GM12878 (cell line): ENCODE data around the gene TMEM181. TPM values are rescaled to one million over a fixed set of nuclear protein-coding genes. Genes with fewer than 3 reads are reported as not detected.
"Not testable (repeated sequence)": the region's sequence is repeated elsewhere in the genome, so short reads cannot be mapped to it uniquely, and the experiment has no call there.

Experiments used
- ATAC-seq: fragments of 200-7000 bp; cut with Tn5 transposase; 3 replicates; pipeline ENCODE4 v1.9.1; 2020; ENCODE audit warnings: mild to moderate bottlenecking, moderate library complexity
- BruUV-seq: library from RNA; stranded (reverse); fragments of 400-500 nt; replicated peaks from 2 replicates; lab custom pipeline; 2021; lab: Mats Ljungman, UMichigan
- CTCF ChIA-PET: fragments of 300-600 bp; sonication (Branson Sonifier 250); formaldehyde crosslinking; extraction: SDS; loops from one replicate; lab custom pipeline; 2021; ENCODE audit warnings: inconsistent platforms; lab: Yijun Ruan, JAX
- POLR2A ChIA-PET: fragments of 350-600 bp; formaldehyde crosslinking; extraction: SDS; loops from one replicate; lab custom pipeline; 2021; ENCODE audit warnings: inconsistent platforms; lab: Charles Lee
- RAD21 ChIA-PET: fragments of 300-600 bp; sonication (Branson Sonifier 250); formaldehyde crosslinking; loops from one replicate; lab custom pipeline; 2023; ENCODE audit warnings: antibody characterized with exemption; ENCODE audit not compliant: unreplicated experiment; lab: Charles Lee
- SMC1A ChIA-PET: fragments of 300-600 bp; sonication (Branson Sonifier 250); formaldehyde crosslinking; loops from one replicate; lab custom pipeline; 2023; ENCODE audit not compliant: unreplicated experiment, uncharacterized antibody; lab: Charles Lee
- DNase-seq: peaks from one replicate; pipeline ENCODE4 v3.0.0-alpha.2; 2011; ENCODE audit warnings: low read depth, low spot score
- FAIRE-seq: peaks from 3 replicates; lab custom pipeline; 2011; peaks lifted over from hg19 to GRCh38; lab: Jason Lieb, UNC
- H2AFZ ChIP-seq: 2 replicates; pipeline ENCODE4 v1.6.0; 2011; ENCODE audit warnings: low read depth, low read length, control low read depth; ENCODE audit not compliant: control insufficient read depth
- H3K27ac ChIP-seq: 2 replicates; pipeline ENCODE4 v1.5.1; 2011; ENCODE audit warnings: control low read depth; ENCODE audit not compliant: control insufficient read depth, insufficient read depth
- H3K27me3 ChIP-seq, 2 experiments: replicated peaks in 1 of 2; 2 replicates each; pipeline versions ENCODE4 v1.6.0 to v1.6.1; 2011; ENCODE audit warnings: low read length in 1 of 2; ENCODE audit not compliant: control insufficient read depth in 2 of 2, insufficient read depth in 2 of 2
- H3K36me3 ChIP-seq, 2 experiments: 2 replicates each; pipeline ENCODE4 v1.5.1; 2011; ENCODE audit warnings: low read length in 1 of 2; ENCODE audit not compliant: control insufficient read depth in 2 of 2, insufficient read depth in 2 of 2
- H3K4me1 ChIP-seq: 2 replicates; pipeline ENCODE4 v1.6.1; 2011; ENCODE audit warnings: mild to moderate bottlenecking, low read length, moderate library complexity, mixed read lengths; ENCODE audit not compliant: control insufficient read depth, insufficient read depth
- H3K4me2 ChIP-seq: 2 replicates; pipeline ENCODE4 v1.6.0; 2011; ENCODE audit warnings: control low read depth; ENCODE audit not compliant: control insufficient read depth, insufficient read depth
- H3K4me3 ChIP-seq: fragments of 200-600 bp; sonication (generic); 2 replicates; pipeline ENCODE4 v1.5.1; 2016
- H3K79me2 ChIP-seq: 2 replicates; pipeline ENCODE4 v1.6.0; 2011; ENCODE audit warnings: low read length; ENCODE audit not compliant: control insufficient read depth, insufficient read depth
- H3K9ac ChIP-seq: 2 replicates; pipeline ENCODE4 v1.8.0; 2011; ENCODE audit warnings: low read length, control low read depth, mixed read lengths; ENCODE audit not compliant: control insufficient read depth, insufficient read depth
- H3K9me3 ChIP-seq: replicated peaks from 3 replicates; pipeline ENCODE4 v1.5.1; 2011; ENCODE audit warnings: mild to moderate bottlenecking, low read length; ENCODE audit not compliant: control insufficient read depth, insufficient read depth
- H4K20me1 ChIP-seq: 2 replicates; pipeline ENCODE4 v1.6.0; 2011; ENCODE audit not compliant: control insufficient read depth, insufficient read depth
- JUND ChIP-seq: IDR thresholded peaks from 2 replicates; pipeline ENCODE4 v1.6.1; 2012; ENCODE audit warnings: low read depth, mild to moderate bottlenecking, low read length, improper control_type of control experiment, moderate library complexity
- NBN ChIP-seq: fragments of 450-650 bp; IDR thresholded peaks from 2 replicates; pipeline ENCODE4 v1.6.1; 2016
- NR2C1 ChIP-seq: fragments of 450-650 bp; IDR thresholded peaks from 2 replicates; pipeline ENCODE4 v1.6.1; 2017; ENCODE audit warnings: antibody characterized with exemption, mild to moderate bottlenecking, moderate library complexity
- POLR2AphosphoS2 ChIP-seq: IDR thresholded peaks from 2 replicates; pipeline ENCODE4 v1.6.1; 2011; ENCODE audit warnings: low read depth, mild to moderate bottlenecking, low read length, improper control_type of control experiment, moderate library complexity
- SMAD1 ChIP-seq: fragments of 450-650 bp; IDR thresholded peaks from 2 replicates; pipeline ENCODE4 v1.6.1; 2018; ENCODE audit warnings: mild to moderate bottlenecking, low read depth; ENCODE audit not compliant: partially characterized antibody
- ZNF622 ChIP-seq: fragments of 450-650 bp; IDR thresholded peaks from 2 replicates; pipeline ENCODE4 v1.6.1; 2017; ENCODE audit warnings: mild to moderate bottlenecking, inconsistent platforms
- WGBS: methylation state at CpG from one replicate; pipeline ENCODE4 v1.1.6; 2016; ENCODE audit warnings: low lambda C conversion rate; ENCODE audit not compliant: insufficient replicate concordance, insufficient coverage; ENCODE audit errors: missing lambda C conversion rate; 5-methylcytosine and 5-hydroxymethylcytosine counted together
- in situ Hi-C: fragments of 300-500 bp; cut with MboI; formaldehyde crosslinking; loops from 9 replicates; pipeline ENCODE4 v1.14.3; 2018; ENCODE audit warnings: mixed read lengths
- intact Hi-C: fragments of 100-400 bp; cut with micrococcal nuclease; formaldehyde crosslinking; loops from one replicate; pipeline ENCODE4 v1.14.2; 2022; ENCODE audit not compliant: unreplicated experiment
- polyA plus RNA-seq, 11 experiments: library from polyadenylated mRNA; depleted of rRNA in 4 of 11; unstranded in 6 of 11; stranded (reverse) in 5 of 11; fragments of >200 nt; fragmentation: Nextera tagmentation in 4 of 11; fragmentation: Illumina TruSeq in 1 of 11; extraction: Ambion mirVana in 4 of 11; extraction: Trizol in 1 of 11; gene quantifications; 1 replicate in 1 of 11; 2 replicates in 10 of 11; pipeline versions ENCODE4 v1.2.1 to v1.2.3, GENCODE V29; 2011 to 2016; ENCODE audit warnings: inconsistent platforms in 2 of 11, missing spikeins in 2 of 11, low read depth in 1 of 11
- total RNA-seq, 4 experiments: library from RNA; depleted of rRNA in 3 of 4; stranded (reverse); fragments of >200 nt in 3 of 4; fragmentation: Illumina TruSeq in 1 of 4; extraction: Trizol in 1 of 4; gene quantifications; 2 replicates each; pipeline versions ENCODE4 v1.2.1 to v1.2.3, GENCODE V29; 2013 to 2021
- TF ChIP-seq, protein P1 (sequence below): fragments of 450-650 bp; IDR thresholded peaks from 2 replicates; pipeline ENCODE4 v1.6.1; 2018; ENCODE audit warnings: borderline replicate concordance, mild to moderate bottlenecking; ENCODE audit not compliant: partially characterized antibody
- TF ChIP-seq, protein P2 (sequence below): fragments of 450-650 bp; IDR thresholded peaks from 2 replicates; pipeline ENCODE4 v1.6.1; 2016; ENCODE audit warnings: mild to moderate bottlenecking

TMEM181 gene
- total and polyA plus RNA-seq, 10 of the 15 experiments (the other 5 are each of a cell fraction or from before 2014, with no cell fraction given), result 1.5 to 7.9 (median 5.2) TPM

DNA sequence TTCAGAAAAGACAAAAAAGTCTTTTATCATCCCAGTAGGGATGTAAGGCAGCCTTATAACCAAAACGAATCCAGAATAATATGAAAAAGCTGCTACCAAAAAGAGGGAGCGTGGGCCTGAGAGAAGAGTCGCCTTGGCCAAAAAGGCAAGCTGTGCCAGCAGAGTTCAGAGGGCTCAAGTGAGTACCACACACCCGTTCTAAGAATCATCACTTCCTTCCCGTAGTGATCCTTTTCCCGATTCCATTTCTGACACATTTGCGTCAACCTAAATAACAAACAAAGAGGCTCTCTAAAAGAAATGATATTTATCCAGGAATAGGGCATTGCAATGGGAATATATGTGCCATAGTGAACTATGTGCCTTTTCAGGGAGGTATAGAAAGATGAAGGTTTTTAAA lies 3.8 kb upstream of the TMEM181 start (continued):
- TF ChIP-seq ZNF622 (no peak), SMAD1 (no peak), POLR2AphosphoS2 (no peak), NR2C1 (no peak), NBN (no peak), JUND (no peak)
- TF ChIP-seq, protein P1, sequence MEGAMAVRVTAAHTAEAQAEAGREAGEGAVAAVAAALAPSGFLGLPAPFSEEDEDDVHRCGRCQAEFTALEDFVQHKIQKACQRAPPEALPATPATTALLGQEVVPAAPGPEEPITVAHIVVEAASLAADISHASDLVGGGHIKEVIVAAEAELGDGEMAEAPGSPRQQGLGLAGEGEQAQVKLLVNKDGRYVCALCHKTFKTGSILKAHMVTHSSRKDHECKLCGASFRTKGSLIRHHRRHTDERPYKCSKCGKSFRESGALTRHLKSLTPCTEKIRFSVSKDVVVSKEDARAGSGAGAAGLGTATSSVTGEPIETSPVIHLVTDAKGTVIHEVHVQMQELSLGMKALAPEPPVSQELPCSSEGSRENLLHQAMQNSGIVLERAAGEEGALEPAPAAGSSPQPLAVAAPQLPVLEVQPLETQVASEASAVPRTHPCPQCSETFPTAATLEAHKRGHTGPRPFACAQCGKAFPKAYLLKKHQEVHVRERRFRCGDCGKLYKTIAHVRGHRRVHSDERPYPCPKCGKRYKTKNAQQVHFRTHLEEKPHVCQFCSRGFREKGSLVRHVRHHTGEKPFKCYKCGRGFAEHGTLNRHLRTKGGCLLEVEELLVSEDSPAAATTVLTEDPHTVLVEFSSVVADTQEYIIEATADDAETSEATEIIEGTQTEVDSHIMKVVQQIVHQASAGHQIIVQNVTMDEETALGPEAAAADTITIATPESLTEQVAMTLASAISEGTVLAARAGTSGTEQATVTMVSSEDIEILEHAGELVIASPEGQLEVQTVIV, result no peak
- TF ChIP-seq, protein P2, sequence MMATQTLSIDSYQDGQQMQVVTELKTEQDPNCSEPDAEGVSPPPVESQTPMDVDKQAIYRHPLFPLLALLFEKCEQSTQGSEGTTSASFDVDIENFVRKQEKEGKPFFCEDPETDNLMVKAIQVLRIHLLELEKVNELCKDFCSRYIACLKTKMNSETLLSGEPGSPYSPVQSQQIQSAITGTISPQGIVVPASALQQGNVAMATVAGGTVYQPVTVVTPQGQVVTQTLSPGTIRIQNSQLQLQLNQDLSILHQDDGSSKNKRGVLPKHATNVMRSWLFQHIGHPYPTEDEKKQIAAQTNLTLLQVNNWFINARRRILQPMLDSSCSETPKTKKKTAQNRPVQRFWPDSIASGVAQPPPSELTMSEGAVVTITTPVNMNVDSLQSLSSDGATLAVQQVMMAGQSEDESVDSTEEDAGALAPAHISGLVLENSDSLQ, result no peak

DNA sequence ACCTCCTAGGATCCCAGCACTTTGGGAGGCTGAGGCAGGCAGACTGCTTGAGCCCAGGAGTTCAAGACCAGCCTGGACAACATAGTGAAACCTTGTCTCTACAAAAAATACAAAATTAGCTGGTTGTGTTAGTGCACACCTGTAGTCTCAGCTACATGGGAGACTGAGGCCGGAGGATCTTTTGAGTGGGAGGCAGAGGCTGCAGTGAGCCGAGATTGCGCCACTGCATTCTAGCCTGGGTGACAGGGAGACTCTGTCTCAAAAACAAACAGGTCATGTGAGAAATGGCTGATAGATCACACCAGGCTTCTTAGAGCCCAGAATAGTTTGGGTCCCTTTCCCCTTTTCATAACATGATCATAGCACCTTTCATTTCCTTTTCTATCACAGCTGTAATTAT lies 2.8 kb upstream of the TMEM181 start:
- ChIA-PET RAD21 (interaction anchor here (0.6 to 1.7 kb wide), 3 partner anchors 38 to 125 kb away, joined by 3 to 5 read pairs (median 4); no protein-coding TSS in a partner anchor), CTCF (interaction anchor here (0.6 to 3.6 kb wide), 5 partner anchors 10 to 343 kb away, joined by 3 to 22 read pairs (median 3); no protein-coding TSS in a partner anchor), SMC1A (interaction anchor here (1.4 to 2.1 kb wide), 3 partner anchors 38 to 336 kb away, joined by 3 to 7 read pairs (median 4); no protein-coding TSS in a partner anchor), POLR2A (interaction anchor here (0.6 to 1.4 kb wide), 3 partner anchors 9 to 150 kb away, joined by 3 to 4 read pairs (median 3); no protein-coding TSS in a partner anchor)
- Histone ChIP-seq H3K4me1 (peaks cover 12% of the 10 kb centered on the region), H3K79me2 (peaks cover 14% of the 10 kb centered on the region)
- in situ Hi-C loops, H4K20me1 ChIP-seq, DNase-seq, H3K27me3 ChIP-seq, H3K4me2 ChIP-seq, intact Hi-C loops, H3K27ac ChIP-seq, H3K9me3 ChIP-seq, BruUV-seq, H3K4me3 ChIP-seq, H3K36me3 ChIP-seq, ATAC-seq, FAIRE-seq, H3K9ac ChIP-seq, H2AFZ ChIP-seq: not testable (repeated sequence)
- WGBS, result 90% methylated on average over 3 of the region's 3 CpGs
